HCT116 (cell line): ENCODE data around the gene AMN. TPM values are rescaled to one million over a fixed set of nuclear protein-coding genes. Genes with fewer than 3 reads are reported as not detected.

ENCODE experiments used
- ATAC-seq: fragments of 200-7000 bp; cut with Tn5 transposase; 2 replicates; pipeline ENCODE4 v1.9.1; 2020; ENCODE audit warnings: mild to moderate bottlenecking, moderate library complexity
- BruUV-seq: library from RNA; stranded (reverse); fragments of 400-500 nt; replicated peaks from 2 replicates; lab custom pipeline; 2021; lab: Mats Ljungman, UMichigan
- CTCF ChIA-PET: fragments of 300-600 bp; sonication (Branson Sonifier 250); formaldehyde crosslinking; loops from one replicate; lab custom pipeline; 2021; ENCODE audit warnings: antibody characterized with exemption; lab: Charles Lee
- POLR2A ChIA-PET: fragments of 300-600, 350-600 bp; sonication (Branson Sonifier 250); formaldehyde crosslinking; loops from one replicate; lab custom pipeline; 2021; ENCODE audit warnings: antibody characterized with exemption; lab: Charles Lee
- RAD21 ChIA-PET, 2 experiments: fragments of 300-600 bp; sonication (Branson Sonifier 250); formaldehyde crosslinking; loops; one replicate each; lab custom pipeline; 2023; ENCODE audit warnings: low total read pairs in 2 of 2; ENCODE audit not compliant: uncharacterized antibody in 2 of 2, unreplicated experiment in 2 of 2, low non-redundant PET in 1 of 2; lab: Charles Lee
- DNase-seq: peaks from one replicate; pipeline ENCODE4 v3.0.0-alpha.2; 2010; ENCODE audit warnings: low read depth, low spot score
- H2AFZ ChIP-seq: fragments of 200-600 bp; shearing (Covaris generic), sonication (generic); 2 replicates; pipeline ENCODE4 v1.6.1; 2017; ENCODE audit warnings: low read depth, mixed run types, mixed read lengths, antibody characterized with exemption, low read length; ENCODE audit not compliant: poor library complexity, severe bottlenecking
- H3K27ac ChIP-seq: 2 replicates; pipeline ENCODE4 v1.5.1; 2012; ENCODE audit warnings: low read depth, low read length
- H3K27me3 ChIP-seq: fragments of 200-600 bp; sonication (generic); 2 replicates; pipeline ENCODE4 v1.6.1; 2016; ENCODE audit warnings: mixed run types, low read length, mixed read lengths; ENCODE audit not compliant: insufficient read depth
- H3K36me3 ChIP-seq, 2 experiments: fragments of 200-500 bp in 1 of 2; fragments of 200-600 bp in 1 of 2; sonication (Bioruptor generic) in 1 of 2; sonication (generic) in 1 of 2; 2 replicates each; pipeline versions ENCODE4 v1.5.1 to v1.6.1; 2014 to 2016; ENCODE audit warnings: low read length in 2 of 2, inconsistent platforms in 1 of 2, mixed read lengths in 1 of 2, mixed run types in 1 of 2; ENCODE audit not compliant: insufficient read depth in 2 of 2, control insufficient read depth in 1 of 2
- H3K4me1 ChIP-seq, 2 experiments: fragments of 200-600 bp in 1 of 2; sonication (generic) in 1 of 2; 2 replicates each; pipeline versions ENCODE4 v1.5.1 to v1.6.1; 2012 to 2017; ENCODE audit warnings: low read length in 2 of 2, inconsistent platforms in 1 of 2, mild to moderate bottlenecking in 1 of 2, mixed read lengths in 1 of 2, mixed run types in 1 of 2, moderate library complexity in 1 of 2; ENCODE audit not compliant: insufficient read depth in 2 of 2, control insufficient read depth in 1 of 2
- H3K4me2 ChIP-seq: fragments of 200-600 bp; sonication (generic); 2 replicates; pipeline ENCODE4 v1.6.1; 2017; ENCODE audit warnings: mixed run types, low read length, mixed read lengths
- H3K4me3 ChIP-seq, 2 experiments: fragments of 200-600 bp in 1 of 2; sonication (generic) in 1 of 2; replicated peaks in 1 of 2; 2 replicates each; pipeline ENCODE4 v1.5.1; 2011 to 2016; ENCODE audit warnings: low read length in 2 of 2, control low read depth in 1 of 2, low read depth in 1 of 2, mild to moderate bottlenecking in 1 of 2, mixed read lengths in 1 of 2, mixed run types in 1 of 2
- H3K79me2 ChIP-seq: fragments of 200-600 bp; sonication (generic); 2 replicates; pipeline ENCODE4 v1.6.1; 2017; ENCODE audit warnings: mild to moderate bottlenecking, mixed run types, low read length, moderate library complexity, mixed read lengths; ENCODE audit not compliant: insufficient read depth
- H3K9ac ChIP-seq: fragments of 200-600 bp; sonication (generic); 2 replicates; pipeline ENCODE4 v1.6.1; 2016; ENCODE audit warnings: low read length, mixed read lengths
- H3K9me2 ChIP-seq: fragments of 200-600 bp; sonication (generic), shearing (Covaris generic); 2 replicates; pipeline ENCODE4 v1.6.1; 2017; ENCODE audit warnings: mixed run types, mild to moderate bottlenecking, moderate library complexity; ENCODE audit not compliant: insufficient read depth
- H3K9me3 ChIP-seq, 2 experiments: fragments of 200-500 bp in 1 of 2; fragments of 200-600 bp in 1 of 2; sonication (Bioruptor generic) in 1 of 2; sonication (generic) in 1 of 2; 2 replicates each; pipeline ENCODE4 v1.6.1; 2014 to 2017; ENCODE audit warnings: low read length in 2 of 2, mixed read lengths in 2 of 2, inconsistent platforms in 1 of 2, low read depth in 1 of 2, mild to moderate bottlenecking in 1 of 2, mixed run types in 1 of 2, moderate library complexity in 1 of 2; ENCODE audit not compliant: control insufficient read depth in 1 of 2, insufficient read depth in 1 of 2
- H4K20me1 ChIP-seq: fragments of 200-600 bp; sonication (generic), shearing (Covaris generic); 2 replicates; pipeline ENCODE4 v1.6.1; 2017; ENCODE audit warnings: mixed run types, mild to moderate bottlenecking, moderate library complexity; ENCODE audit not compliant: insufficient read depth
- CEBPB ChIP-seq: IDR thresholded peaks from 2 replicates; pipeline ENCODE4 v1.6.1; 2012; ENCODE audit warnings: low read depth
- CTCF ChIP-seq, 3 experiments: fragments of 200-600 bp in 1 of 3; sonication (generic) in 1 of 3; IDR thresholded peaks in 2 of 3; conservative IDR thresholded peaks in 1 of 3; 2 replicates each; pipeline ENCODE4 v1.5.1; 2012 to 2017; ENCODE audit warnings: low read depth in 2 of 3, low read length in 2 of 3, antibody characterized with exemption in 1 of 3, borderline replicate concordance in 1 of 3, control low read depth in 1 of 3, mild to moderate bottlenecking in 1 of 3, mixed read lengths in 1 of 3, mixed run types in 1 of 3, moderate library complexity in 1 of 3; ENCODE audit not compliant: insufficient read depth in 1 of 3
- EZH2 ChIP-seq: fragments of 200-600 bp; sonication (generic); IDR thresholded peaks from 2 replicates; pipeline ENCODE4 v1.6.1; 2017; ENCODE audit warnings: antibody characterized with exemption, mixed run types
- SIN3A ChIP-seq: IDR thresholded peaks from 2 replicates; pipeline ENCODE4 v1.6.1; 2012; ENCODE audit warnings: low read depth
- SRF ChIP-seq: IDR thresholded peaks from 2 replicates; pipeline ENCODE4 v1.6.1; 2012; ENCODE audit warnings: low read depth
- ZBTB33 ChIP-seq: IDR thresholded peaks from 2 replicates; pipeline ENCODE4 v1.6.1; 2011; ENCODE audit warnings: mild to moderate bottlenecking, low read length, moderate library complexity; ENCODE audit not compliant: insufficient replicate concordance; ENCODE audit errors: extremely low read depth
- intact Hi-C: fragments of 100-400 bp; cut with micrococcal nuclease; formaldehyde crosslinking; loops from 2 replicates; pipeline ENCODE4 v1.10.0; 2022
- total RNA-seq: library from RNA; stranded (reverse); gene quantifications from one replicate; pipeline ENCODE4 v1.2.1, GENCODE V29; 2021; ENCODE audit not compliant: unreplicated experiment
- TF ChIP-seq, protein P1 (sequence below): IDR thresholded peaks from 2 replicates; pipeline ENCODE4 v1.6.1; 2012; ENCODE audit warnings: low read depth
- TF ChIP-seq, protein P2 (sequence below): IDR thresholded peaks from 2 replicates; pipeline ENCODE4 v1.6.1; 2012

The AMN gene
- total RNA-seq, 1 experiment from 2014 or later, result 5.7 TPM

DNA sequence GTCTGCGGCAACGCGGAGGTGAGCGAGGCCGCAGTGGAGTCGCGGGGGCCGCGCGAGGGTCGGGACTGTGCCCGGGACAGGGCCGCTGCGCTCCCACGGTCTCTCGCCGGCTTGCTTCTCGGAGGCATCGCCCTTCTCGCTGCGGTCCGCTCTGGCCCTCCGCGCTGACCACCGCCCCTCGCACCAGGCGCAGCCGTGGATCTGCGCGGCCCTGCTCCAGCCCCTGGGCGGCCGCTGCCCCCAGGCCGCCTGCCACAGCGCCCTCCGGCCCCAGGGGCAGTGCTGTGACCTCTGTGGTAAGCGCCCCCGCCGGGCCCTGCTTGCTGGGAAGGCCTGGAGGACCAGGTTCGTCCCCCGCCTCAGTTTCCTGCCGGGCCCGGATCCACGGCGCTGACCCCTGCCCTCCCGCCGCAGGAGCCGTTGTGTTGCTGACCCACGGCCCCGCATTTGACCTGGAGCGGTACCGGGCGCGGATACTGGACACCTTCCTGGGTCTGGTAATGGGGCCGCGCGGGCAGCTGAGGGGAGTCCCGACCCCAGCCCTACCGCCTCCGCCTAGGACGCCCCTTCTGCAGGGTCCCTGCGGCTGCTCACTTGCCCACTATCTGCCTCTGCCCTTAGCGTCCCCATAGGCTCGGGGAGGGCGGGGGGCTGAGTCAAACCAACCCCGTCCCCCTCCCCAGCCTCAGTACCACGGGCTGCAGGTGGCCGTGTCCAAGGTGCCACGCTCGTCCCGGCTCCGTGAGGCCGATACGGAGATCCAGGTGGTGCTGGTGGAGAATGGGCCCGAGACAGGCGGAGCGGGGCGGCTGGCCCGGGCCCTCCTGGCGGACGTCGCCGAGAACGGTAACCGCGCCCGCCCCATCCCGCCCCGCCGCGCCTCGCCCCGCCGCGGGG, 7.0 kb downstream of the AMN start (continued):
- TF ChIP-seq, protein P1, sequence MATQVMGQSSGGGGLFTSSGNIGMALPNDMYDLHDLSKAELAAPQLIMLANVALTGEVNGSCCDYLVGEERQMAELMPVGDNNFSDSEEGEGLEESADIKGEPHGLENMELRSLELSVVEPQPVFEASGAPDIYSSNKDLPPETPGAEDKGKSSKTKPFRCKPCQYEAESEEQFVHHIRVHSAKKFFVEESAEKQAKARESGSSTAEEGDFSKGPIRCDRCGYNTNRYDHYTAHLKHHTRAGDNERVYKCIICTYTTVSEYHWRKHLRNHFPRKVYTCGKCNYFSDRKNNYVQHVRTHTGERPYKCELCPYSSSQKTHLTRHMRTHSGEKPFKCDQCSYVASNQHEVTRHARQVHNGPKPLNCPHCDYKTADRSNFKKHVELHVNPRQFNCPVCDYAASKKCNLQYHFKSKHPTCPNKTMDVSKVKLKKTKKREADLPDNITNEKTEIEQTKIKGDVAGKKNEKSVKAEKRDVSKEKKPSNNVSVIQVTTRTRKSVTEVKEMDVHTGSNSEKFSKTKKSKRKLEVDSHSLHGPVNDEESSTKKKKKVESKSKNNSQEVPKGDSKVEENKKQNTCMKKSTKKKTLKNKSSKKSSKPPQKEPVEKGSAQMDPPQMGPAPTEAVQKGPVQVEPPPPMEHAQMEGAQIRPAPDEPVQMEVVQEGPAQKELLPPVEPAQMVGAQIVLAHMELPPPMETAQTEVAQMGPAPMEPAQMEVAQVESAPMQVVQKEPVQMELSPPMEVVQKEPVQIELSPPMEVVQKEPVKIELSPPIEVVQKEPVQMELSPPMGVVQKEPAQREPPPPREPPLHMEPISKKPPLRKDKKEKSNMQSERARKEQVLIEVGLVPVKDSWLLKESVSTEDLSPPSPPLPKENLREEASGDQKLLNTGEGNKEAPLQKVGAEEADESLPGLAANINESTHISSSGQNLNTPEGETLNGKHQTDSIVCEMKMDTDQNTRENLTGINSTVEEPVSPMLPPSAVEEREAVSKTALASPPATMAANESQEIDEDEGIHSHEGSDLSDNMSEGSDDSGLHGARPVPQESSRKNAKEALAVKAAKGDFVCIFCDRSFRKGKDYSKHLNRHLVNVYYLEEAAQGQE, result no peak
- TF ChIP-seq EZH2, result no peak
- TF ChIP-seq CEBPB, result no peak
- no peak for TF ChIP-seq ZBTB33
- TF ChIP-seq, all 23 proteins: peak for 0

- ATAC-seq (no peak), DNase-seq (no peak)
- no TSS peak for BruUV-seq
- Histone ChIP-seq H3K4me3 (no peak overlapping the region), H3K4me2 (no peak overlapping the region), H3K9me3 (no peaks in the 10 kb centered on the region), H2AFZ (no peak overlapping the region), H3K79me2 (no peaks in the 10 kb centered on the region), H4K20me1 (no peaks in the 10 kb centered on the region), H3K9ac (no peak overlapping the region), H3K9me2 (no peaks in the 10 kb centered on the region), H3K27ac (no peak overlapping the region), H3K27me3 (no peaks in the 10 kb centered on the region), H3K4me1 (peaks cover 22 to 38% of the 10 kb centered on the region in 2 experiments), H3K36me3 (no peaks in the 10 kb centered on the region)
- TF ChIP-seq, protein P1, result no peak
- TF ChIP-seq, protein P2, sequence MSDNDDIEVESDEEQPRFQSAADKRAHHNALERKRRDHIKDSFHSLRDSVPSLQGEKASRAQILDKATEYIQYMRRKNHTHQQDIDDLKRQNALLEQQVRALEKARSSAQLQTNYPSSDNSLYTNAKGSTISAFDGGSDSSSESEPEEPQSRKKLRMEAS, result no peak
- TF ChIP-seq SRF, result no peak
- TF ChIP-seq EZH2, result no peak
- no peak for TF ChIP-seq SIN3A
- TF ChIP-seq CTCF (IDR thresholded peaks at IDR 0.05 in 2 of 3, conservative IDR thresholded peaks at IDR 0.05 in 1 of 3; ENCODE audit: borderline replicate concordance in 1 of 3, insufficient read depth in 1 of 3, low read depth in 2 of 3, low read length in 2 of 3), result no peak
- RAD21 ChIA-PET, result no interaction called here
- intact Hi-C loops, result no loop called here
- POLR2A ChIA-PET, result no interaction called here
- CTCF ChIA-PET, result no interaction called here
These were observed 7.8 kb downstream of the AMN start for GRCh38 chr14:102930138-102930752.
